Loucy (cell line): ENCODE measurements around the gene KANSL3.

Experiments
- H2AFZ ChIP-seq: fragments of 200-600 bp; sonication (generic); 2 replicates; pipeline ENCODE4 v1.6.0; 2016; ENCODE audit warnings: antibody characterized with exemption, mild to moderate bottlenecking, low read length, moderate library complexity
- H3F3A ChIP-seq: fragments of 200-600 bp; 2 replicates; pipeline ENCODE4 v1.6.0; 2016; ENCODE audit warnings: antibody characterized with exemption, low read depth, mild to moderate bottlenecking
- H3K27me3 ChIP-seq: fragments of 200-600 bp; sonication (generic); 2 replicates; pipeline ENCODE4 v1.6.1; 2014; ENCODE audit warnings: low read length, mild to moderate bottlenecking; ENCODE audit not compliant: insufficient read depth, poor library complexity, severe bottlenecking
- H3K36me3 ChIP-seq: fragments of 200-600 bp; sonication (generic); 2 replicates; pipeline ENCODE4 v1.6.1; 2016; ENCODE audit warnings: low read length; ENCODE audit not compliant: insufficient read depth
- H3K4me1 ChIP-seq: fragments of 200-600 bp; sonication (generic); 2 replicates; pipeline ENCODE4 v1.5.1; 2014; ENCODE audit warnings: low read length, mild to moderate bottlenecking; ENCODE audit not compliant: insufficient read depth, poor library complexity, severe bottlenecking
- H3K4me2 ChIP-seq: fragments of 200-600 bp; sonication (generic); 2 replicates; pipeline ENCODE4 v1.6.0; 2014; ENCODE audit warnings: antibody characterized with exemption, low read length, low read depth, mild to moderate bottlenecking; ENCODE audit not compliant: poor library complexity, severe bottlenecking
- H3K4me3 ChIP-seq: fragments of 200-600 bp; sonication (generic); 2 replicates; pipeline ENCODE4 v1.5.1; 2014; ENCODE audit warnings: low read length, mild to moderate bottlenecking, mixed read lengths; ENCODE audit not compliant: poor library complexity, severe bottlenecking
- H3K79me2 ChIP-seq: fragments of 200-600 bp; sonication (generic); 2 replicates; pipeline ENCODE4 v1.6.1; 2014; ENCODE audit warnings: low read length; ENCODE audit not compliant: insufficient read depth
- H3K9ac ChIP-seq: fragments of 200-600 bp; sonication (generic); 2 replicates; pipeline ENCODE4 v1.6.0; 2014; ENCODE audit warnings: mild to moderate bottlenecking, low read depth, low read length, moderate library complexity; ENCODE audit not compliant: poor library complexity, severe bottlenecking
- H3K9me2 ChIP-seq: fragments of 200-600 bp; sonication (generic); replicated peaks from 2 replicates; pipeline ENCODE4 v1.6.1; 2016; ENCODE audit warnings: low read depth, low read length, mixed read lengths
- H3K9me3 ChIP-seq: fragments of 200-600 bp; sonication (generic); 2 replicates; pipeline ENCODE4 v1.6.1; 2014; ENCODE audit warnings: mild to moderate bottlenecking, antibody characterized with exemption, low read length, low read depth; ENCODE audit not compliant: insufficient read depth
- H4K20me1 ChIP-seq: fragments of 200-600 bp; sonication (generic); 2 replicates; pipeline ENCODE4 v1.6.0; 2014; ENCODE audit warnings: antibody characterized with exemption, low read length, mild to moderate bottlenecking; ENCODE audit not compliant: insufficient read depth, poor library complexity, severe bottlenecking
- CTCF ChIP-seq: fragments of 200-600 bp; sonication (generic); conservative IDR thresholded peaks from 2 replicates; pipeline ENCODE4 v1.5.1; 2014; ENCODE audit warnings: mild to moderate bottlenecking, antibody characterized with exemption, low read length
- EZH2phosphoT487 ChIP-seq: fragments of 200-600 bp; IDR thresholded peaks from 2 replicates; pipeline ENCODE4 v1.6.1; 2018; ENCODE audit warnings: antibody characterized with exemption, mild to moderate bottlenecking, moderate library complexity, borderline replicate concordance

Gene KANSL3

GRCh38 chr2:96637385-96638143 is 548 bp downstream of the KANSL3 start:
- H4K20me1 ChIP-seq, result peaks cover 42% of the 10 kb centered on the region
- peaks cover 53% of the 10 kb centered on the region for H3K79me2 ChIP-seq
- H3K9me2 ChIP-seq, result no peaks in the 10 kb centered on the region
- no peaks in the 10 kb centered on the region for H3K27me3 ChIP-seq
- H3K4me3 ChIP-seq, result peak overlapping the region; percentile 100
- H3K9ac ChIP-seq, result peak overlapping the region; percentile 96
- no peak for TF ChIP-seq EZH2phosphoT487
- no peak for TF ChIP-seq CTCF
- H2AFZ ChIP-seq, result peak overlapping the region; percentile 85
- peak overlapping the region; percentile 81 for H3K4me2 ChIP-seq
- H3K9me3 ChIP-seq, result no peaks in the 10 kb centered on the region
- H3F3A ChIP-seq, result no peaks in the 10 kb centered on the region
- H3K4me1 ChIP-seq, result peaks cover 24% of the 10 kb centered on the region
- H3K36me3 ChIP-seq, result no peaks in the 10 kb centered on the region

- Histone ChIP-seq H3K9me2 (no peaks in the 10 kb centered on the region), H3F3A (no peaks in the 10 kb centered on the region), H3K36me3 (no peaks in the 10 kb centered on the region), H3K4me3 (peak overlapping the region; percentile 100), H2AFZ (no peak overlapping the region), H3K9me3 (no peaks in the 10 kb centered on the region), H3K4me2 (peak overlapping the region; percentile 81), H3K9ac (peak overlapping the region; percentile 96), H4K20me1 (peaks cover 47% of the 10 kb centered on the region), H3K79me2 (peaks cover 62% of the 10 kb centered on the region), H3K27me3 (no peaks in the 10 kb centered on the region), H3K4me1 (peaks cover 31% of the 10 kb centered on the region)
- TF ChIP-seq CTCF, result no peak
- TF ChIP-seq EZH2phosphoT487, result no peak
Observed at GRCh38 chr2:96636551-96637171, 1.5 kb downstream of the KANSL3 start.

GRCh38 chr2:96633641-96634040 is 4.5 kb downstream of the KANSL3 start:
- Histone ChIP-seq H3K4me2 (peak overlapping the region; percentile 81), H3K9me2 (no peaks in the 10 kb centered on the region), H3K9ac (no peak overlapping the region), H3K9me3 (no peaks in the 10 kb centered on the region), H2AFZ (no peak overlapping the region), H3K4me1 (peaks cover 44% of the 10 kb centered on the region), H3K36me3 (peaks cover 25% of the 10 kb centered on the region; the same call in 1 of the 2 replicates), H3K27me3 (no peaks in the 10 kb centered on the region), H3F3A (no peaks in the 10 kb centered on the region), H3K79me2 (peaks cover 81% of the 10 kb centered on the region), H4K20me1 (peaks cover 52% of the 10 kb centered on the region), H3K4me3 (peak overlapping the region; percentile 2)
- TF ChIP-seq CTCF (no peak), EZH2phosphoT487 (no peak)
